A549 (cell line): Measurements from ENCODE around the gene MIPOL1. TPM values are rescaled to one million over a fixed set of nuclear protein-coding genes. Genes with fewer than 3 reads are reported as not detected.

Experiments used
- ATAC-seq, 2 experiments: fragments of 200-7000 bp in 1 of 2; fragments of >200 bp in 1 of 2; cut with Nextera tagmentation in 1 of 2; cut with Tn5 transposase in 1 of 2; 3 replicates each; pipeline versions ENCODE4 v1.8.0 to v1.9.1; 2018 to 2020; ENCODE audit warnings: mild to moderate bottlenecking in 1 of 2, moderate library complexity in 1 of 2
- CTCF ChIA-PET: fragments of 300-600 bp; sonication (Branson Sonifier 250); formaldehyde crosslinking; extraction: SDS; loops from one replicate; lab custom pipeline; 2021; ENCODE audit warnings: antibody characterized with exemption, inconsistent platforms; lab: Yijun Ruan, JAX
- POLR2A ChIA-PET: fragments of 350-600 bp; formaldehyde crosslinking; extraction: SDS; loops from one replicate; lab custom pipeline; 2021; ENCODE audit warnings: antibody characterized with exemption, inconsistent platforms; lab: Yijun Ruan, JAX
- DNase-seq, 2 experiments: peaks; one replicate each; pipeline versions ENCODE4 v3.0.0 to v3.0.0-alpha.2; 2011 to 2016; ENCODE audit warnings: low read depth in 1 of 2, low spot score in 1 of 2
- FAIRE-seq: peaks from 2 replicates; lab custom pipeline; 2011; peaks lifted over from hg19 to GRCh38; lab: Jason Lieb, UNC
- H3K27ac ChIP-seq, 2 experiments: fragments of >200 bp; sonication (Bioruptor Twin); formaldehyde crosslinking; 3 replicates each; pipeline ENCODE4 v1.5.1; 2016 to 2017
- H3K4me1 ChIP-seq: fragments of >200 bp; sonication (Bioruptor Twin); formaldehyde crosslinking; 3 replicates; pipeline ENCODE4 v1.6.1; 2016
- H3K4me2 ChIP-seq: fragments of >200 bp; sonication (Bioruptor Twin); formaldehyde crosslinking; 3 replicates; pipeline ENCODE4 v1.6.1; 2016
- H3K4me3 ChIP-seq: fragments of >200 bp; sonication (Bioruptor Twin); formaldehyde crosslinking; 3 replicates; pipeline ENCODE4 v1.5.1; 2016
- H3K9me3 ChIP-seq: fragments of >200 bp; sonication (Bioruptor Twin); formaldehyde crosslinking; 3 replicates; pipeline ENCODE4 v1.6.1; 2016
- ATOH8 ChIP-seq: fragments of 250-450 bp; sonication (Bioruptor Pico); IDR thresholded peaks from 2 replicates; pipeline ENCODE4 v1.5.0; 2020; ENCODE audit warnings: low read depth, mild to moderate bottlenecking, moderate library complexity
- BHLHE40 ChIP-seq: IDR thresholded peaks from 2 replicates; pipeline ENCODE4 v1.6.1; 2012; ENCODE audit warnings: low read depth, low read length, inconsistent platforms
- CBX8 ChIP-seq: fragments of 200-600 bp; sonication (generic); IDR thresholded peaks from 2 replicates; pipeline ENCODE4 v1.6.1; 2016
- CEBPB ChIP-seq, 2 experiments: fragments of >200 bp in 1 of 2; sonication (Bioruptor Twin) in 1 of 2; formaldehyde crosslinking in 1 of 2; IDR thresholded peaks; 2 replicates each; pipeline ENCODE4 v1.6.1; 2012 to 2016
- EP300 ChIP-seq, 2 experiments: fragments of >200 bp; sonication (Bioruptor Twin); formaldehyde crosslinking; IDR thresholded peaks; 2 replicates in 1 of 2; 3 replicates in 1 of 2; pipeline ENCODE4 v1.6.1; 2016 to 2017
- FOSB ChIP-seq: fragments of 250-450 bp; sonication (Bioruptor Pico); IDR thresholded peaks from 2 replicates; pipeline ENCODE4 v1.5.0; 2020; ENCODE audit warnings: mild to moderate bottlenecking, moderate library complexity
- FOSL2 ChIP-seq, 2 experiments: fragments of 450-650 bp in 1 of 2; fragments of >200 bp in 1 of 2; sonication (Bioruptor Twin) in 1 of 2; formaldehyde crosslinking; IDR thresholded peaks; 2 replicates each; pipeline versions ENCODE4 v1.5.0 to v1.6.1; 2016 to 2020; ENCODE audit warnings: mild to moderate bottlenecking in 1 of 2, moderate library complexity in 1 of 2
- FOXS1 ChIP-seq: fragments of 250-450 bp; sonication (Bioruptor Pico); IDR thresholded peaks from 2 replicates; pipeline ENCODE4 v1.5.0; 2020; ENCODE audit warnings: mild to moderate bottlenecking, moderate library complexity
- GATA3 ChIP-seq: IDR thresholded peaks from 2 replicates; pipeline ENCODE4 v1.6.1; 2012; ENCODE audit warnings: borderline replicate concordance
- HDAC2 ChIP-seq: fragments of 200-600 bp; sonication (generic); IDR thresholded peaks from 2 replicates; pipeline ENCODE4 v1.6.1; 2016
- HEYL ChIP-seq: fragments of 250-450 bp; sonication (Bioruptor Pico); IDR thresholded peaks from 2 replicates; pipeline ENCODE4 v1.8.0; 2021; ENCODE audit warnings: mild to moderate bottlenecking, moderate library complexity
- HOXA7 ChIP-seq: fragments of 250-450 bp; sonication (Bioruptor Pico); IDR thresholded peaks from 2 replicates; pipeline ENCODE4 v1.5.0; 2020; ENCODE audit warnings: mild to moderate bottlenecking, moderate library complexity
- HOXB13 ChIP-seq: fragments of 250-450 bp; sonication (Bioruptor Pico); IDR thresholded peaks from 2 replicates; pipeline ENCODE4 v1.5.0; 2020; ENCODE audit warnings: low read depth, mild to moderate bottlenecking, moderate library complexity
- HOXB5 ChIP-seq: fragments of 250-450 bp; sonication (Bioruptor Pico); IDR thresholded peaks from 2 replicates; pipeline ENCODE4 v1.5.0; 2020; ENCODE audit warnings: mild to moderate bottlenecking, moderate library complexity
- JUN ChIP-seq, 2 experiments: fragments of >200 bp; sonication (Bioruptor Twin); formaldehyde crosslinking; IDR thresholded peaks; 2 replicates in 1 of 2; 3 replicates in 1 of 2; pipeline ENCODE4 v1.6.1; 2016 to 2017
- JUNB ChIP-seq: fragments of >200 bp; sonication (Bioruptor Twin); formaldehyde crosslinking; IDR thresholded peaks from 2 replicates; pipeline ENCODE4 v1.6.1; 2016
- MYC ChIP-seq: IDR thresholded peaks from 2 replicates; pipeline ENCODE4 v1.6.1; 2012; ENCODE audit warnings: mild to moderate bottlenecking, inconsistent platforms, low read length, improper control_type of control experiment, borderline replicate concordance
- NPAS2 ChIP-seq: fragments of 250-450 bp; sonication (Bioruptor Pico); IDR thresholded peaks from 2 replicates; pipeline ENCODE4 v1.8.0; 2022; ENCODE audit warnings: mild to moderate bottlenecking, moderate library complexity, borderline replicate concordance
- TP53 ChIP-seq: fragments of 250-450 bp; sonication (Bioruptor Pico); IDR thresholded peaks from 2 replicates; pipeline ENCODE4 v1.5.0; 2021; ENCODE audit warnings: mild to moderate bottlenecking, moderate library complexity
- ZC3H11A ChIP-seq: fragments of 450-650 bp; IDR thresholded peaks from 2 replicates; pipeline ENCODE4 v1.6.1; 2014; ENCODE audit warnings: antibody characterized with exemption, mild to moderate bottlenecking
- ZNF302 ChIP-seq: fragments of 250-450 bp; sonication (Bioruptor Pico); IDR thresholded peaks from 2 replicates; pipeline ENCODE4 v1.9.0; 2021; ENCODE audit warnings: inconsistent platforms, mild to moderate bottlenecking, moderate library complexity
- WGBS: methylation state at CpG from one replicate; pipeline ENCODE4 v1.1.6; 2017; ENCODE audit errors: missing lambda C conversion rate; 5-methylcytosine and 5-hydroxymethylcytosine counted together
- polyA plus RNA-seq, 4 experiments: library from polyadenylated mRNA; depleted of rRNA in 3 of 4; stranded (reverse); fragments of >200 nt; fragmentation: RNase III in 1 of 4; extraction: RNeasy Plus Mini Kit Qiagen cat#74134 plus additional on column Dnase treatment in 1 of 4; gene quantifications; 2 replicates in 3 of 4; 3 replicates in 1 of 4; pipeline ENCODE4 v1.2.3, GENCODE V29; 2011 to 2017
- TF ChIP-seq, protein P1 (sequence below): fragments of >200 bp; sonication (Bioruptor Twin); formaldehyde crosslinking; IDR thresholded peaks from 3 replicates; pipeline ENCODE4 v1.6.1; 2016
- TF ChIP-seq, protein P2 (sequence below): fragments of 250-450 bp; sonication (Bioruptor Pico); IDR thresholded peaks from 2 replicates; pipeline ENCODE4 v1.5.0; 2021; ENCODE audit warnings: mild to moderate bottlenecking, moderate library complexity, borderline replicate concordance
- TF ChIP-seq, protein P3 (sequence below): IDR thresholded peaks from 2 replicates; pipeline ENCODE4 v1.6.1; 2012
- TF ChIP-seq, protein P4 (sequence below): IDR thresholded peaks from 2 replicates; pipeline ENCODE4 v1.6.1; 2012; ENCODE audit warnings: low read depth, borderline replicate concordance

The MIPOL1 gene
- polyA plus RNA-seq, 2 of the 4 experiments (the other 2 are of a cell fraction) = 5.2 to 13.4 TPM

GRCh38 chr14:37545174-37545573, 347.4 kb downstream of the MIPOL1 start:
- no peak for ATAC-seq
- DNase-seq = no peak
- no peak for FAIRE-seq

GRCh38 chr14:37546621-37547447, 349.1 kb downstream of the MIPOL1 start:
- ATAC-seq = peak; percentile 80 to 99
- POLR2A ChIA-PET = no interaction called here

More at GRCh38 chr14:37545174-37545573, 347.4 kb downstream of the MIPOL1 start:
- TF ChIP-seq ATOH8 (CRISPR knock-in tag) (no peak), FOSL2 (IDR thresholded peaks at IDR 0.05) (no peak), FOSL2 (CRISPR knock-in tag; IDR thresholded peaks at IDR 0.05) (peak; percentile 71)
- ChIA-PET CTCF (no interaction called here), POLR2A (no interaction called here)
- Histone ChIP-seq H3K4me2 (no peak overlapping the region; the same call in 2 of the 3 replicates), H3K4me3 (no peak overlapping the region), H3K4me1 (peaks cover 33% of the 10 kb centered on the region), H3K27ac (no peak overlapping the region), H3K9me3 (no peaks in the 10 kb centered on the region)

GRCh38 chr14:37550511-37550910, 352.8 kb downstream of the MIPOL1 start:
- peaks cover 32% of the 10 kb centered on the region for H3K4me1 ChIP-seq
- H3K4me3 ChIP-seq = no peak overlapping the region
- WGBS = 28% methylated on average over 5 of the region's 5 CpGs
- ChIA-PET POLR2A (no interaction called here), CTCF (no interaction called here)
- no peak overlapping the region for H3K27ac ChIP-seq
- DNase-seq = no peak
- peaks cover 7% of the 10 kb centered on the region; the same call in 1 of the 3 replicates for H3K9me3 ChIP-seq
- peak overlapping the region; percentile 23; the same call in 2 of the 3 replicates for H3K4me2 ChIP-seq
- no peak for ATAC-seq
- FAIRE-seq = no peak
- no peak for TF ChIP-seq HDAC2
- TF ChIP-seq ZC3H11A = no peak
- TF ChIP-seq CEBPB (IDR thresholded peaks at IDR 0.05) = no peak
- TF ChIP-seq JUN (IDR thresholded peaks at IDR 0.05) = no peak
- TF ChIP-seq FOSB (CRISPR knock-in tag) = no peak
- TF ChIP-seq EP300 (IDR thresholded peaks at IDR 0.05) = no peak
- TF ChIP-seq NPAS2 = no peak
- TF ChIP-seq, protein P1, sequence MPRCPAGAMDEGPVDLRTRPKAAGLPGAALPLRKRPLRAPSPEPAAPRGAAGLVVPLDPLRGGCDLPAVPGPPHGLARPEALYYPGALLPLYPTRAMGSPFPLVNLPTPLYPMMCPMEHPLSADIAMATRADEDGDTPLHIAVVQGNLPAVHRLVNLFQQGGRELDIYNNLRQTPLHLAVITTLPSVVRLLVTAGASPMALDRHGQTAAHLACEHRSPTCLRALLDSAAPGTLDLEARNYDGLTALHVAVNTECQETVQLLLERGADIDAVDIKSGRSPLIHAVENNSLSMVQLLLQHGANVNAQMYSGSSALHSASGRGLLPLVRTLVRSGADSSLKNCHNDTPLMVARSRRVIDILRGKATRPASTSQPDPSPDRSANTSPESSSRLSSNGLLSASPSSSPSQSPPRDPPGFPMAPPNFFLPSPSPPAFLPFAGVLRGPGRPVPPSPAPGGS = no peak
- no peak for TF ChIP-seq CBX8
- no peak for TF ChIP-seq JUNB
- TF ChIP-seq BHLHE40 = no peak
- TF ChIP-seq, protein P2, sequence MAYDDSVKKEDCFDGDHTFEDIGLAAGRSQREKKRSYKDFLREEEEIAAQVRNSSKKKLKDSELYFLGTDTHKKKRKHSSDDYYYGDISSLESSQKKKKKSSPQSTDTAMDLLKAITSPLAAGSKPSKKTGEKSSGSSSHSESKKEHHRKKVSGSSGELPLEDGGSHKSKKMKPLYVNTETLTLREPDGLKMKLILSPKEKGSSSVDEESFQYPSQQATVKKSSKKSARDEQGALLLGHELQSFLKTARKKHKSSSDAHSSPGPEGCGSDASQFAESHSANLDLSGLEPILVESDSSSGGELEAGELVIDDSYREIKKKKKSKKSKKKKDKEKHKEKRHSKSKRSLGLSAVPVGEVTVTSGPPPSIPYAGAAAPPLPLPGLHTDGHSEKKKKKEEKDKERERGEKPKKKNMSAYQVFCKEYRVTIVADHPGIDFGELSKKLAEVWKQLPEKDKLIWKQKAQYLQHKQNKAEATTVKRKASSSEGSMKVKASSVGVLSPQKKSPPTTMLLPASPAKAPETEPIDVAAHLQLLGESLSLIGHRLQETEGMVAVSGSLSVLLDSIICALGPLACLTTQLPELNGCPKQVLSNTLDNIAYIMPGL (CRISPR knock-in tag) = no peak
- no peak for TF ChIP-seq ATOH8 (CRISPR knock-in tag)
- TF ChIP-seq FOSL2 (IDR thresholded peaks at IDR 0.05) = no peak
- TF ChIP-seq FOSL2 (CRISPR knock-in tag; IDR thresholded peaks at IDR 0.05) = no peak

More at GRCh38 chr14:37546621-37547447, 349.1 kb downstream of the MIPOL1 start:
- TF ChIP-seq TP53 (CRISPR knock-in tag) (no peak), FOXS1 (CRISPR knock-in tag) (0 out of 2 replicates have a peak, but pooled peaks have one; percentile 27), HOXB13 (CRISPR knock-in tag) (no peak), FOSB (CRISPR knock-in tag) (no peak), GATA3 (peak; percentile 99), HEYL (CRISPR knock-in tag) (no peak), HOXB5 (no peak), EP300 (IDR thresholded peaks at IDR 0.05) (no peak), HOXA7 (CRISPR knock-in tag) (no peak), MYC (no peak), ATOH8 (CRISPR knock-in tag) (peak; percentile 40; the same call in 1 of the 2 replicates), ZNF302 (no peak)
- TF ChIP-seq, protein P1 = no peak
- TF ChIP-seq, protein P3, sequence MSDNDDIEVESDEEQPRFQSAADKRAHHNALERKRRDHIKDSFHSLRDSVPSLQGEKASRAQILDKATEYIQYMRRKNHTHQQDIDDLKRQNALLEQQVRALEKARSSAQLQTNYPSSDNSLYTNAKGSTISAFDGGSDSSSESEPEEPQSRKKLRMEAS = peak; percentile 74
- TF ChIP-seq, protein P4, sequence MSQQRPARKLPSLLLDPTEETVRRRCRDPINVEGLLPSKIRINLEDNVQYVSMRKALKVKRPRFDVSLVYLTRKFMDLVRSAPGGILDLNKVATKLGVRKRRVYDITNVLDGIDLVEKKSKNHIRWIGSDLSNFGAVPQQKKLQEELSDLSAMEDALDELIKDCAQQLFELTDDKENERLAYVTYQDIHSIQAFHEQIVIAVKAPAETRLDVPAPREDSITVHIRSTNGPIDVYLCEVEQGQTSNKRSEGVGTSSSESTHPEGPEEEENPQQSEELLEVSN = no peak
- Histone ChIP-seq H3K4me3 (peak overlapping the region; percentile 24; the same call in 2 of the 3 replicates), H3K27ac (peak overlapping the region; percentile 52 to 54; a peak in 5 of 6 replicates), H3K9me3 (no peaks in the 10 kb centered on the region), H3K4me2 (peak overlapping the region; percentile 73), H3K4me1 (peaks cover 40% of the 10 kb centered on the region)
- FAIRE-seq (peak; percentile 82), DNase-seq (peak; percentile 18 to 80)
- WGBS = 4% methylated on average over 6 of the region's 6 CpGs
- CTCF ChIA-PET = interaction anchor here (1.3 kb wide), 1 partner anchor 45 kb away, joined by 3 read pairs; no protein-coding TSS in a partner anchor
